Measurements from ENCODE around the gene TSPAN18.

TSPAN18 gene

DNA sequence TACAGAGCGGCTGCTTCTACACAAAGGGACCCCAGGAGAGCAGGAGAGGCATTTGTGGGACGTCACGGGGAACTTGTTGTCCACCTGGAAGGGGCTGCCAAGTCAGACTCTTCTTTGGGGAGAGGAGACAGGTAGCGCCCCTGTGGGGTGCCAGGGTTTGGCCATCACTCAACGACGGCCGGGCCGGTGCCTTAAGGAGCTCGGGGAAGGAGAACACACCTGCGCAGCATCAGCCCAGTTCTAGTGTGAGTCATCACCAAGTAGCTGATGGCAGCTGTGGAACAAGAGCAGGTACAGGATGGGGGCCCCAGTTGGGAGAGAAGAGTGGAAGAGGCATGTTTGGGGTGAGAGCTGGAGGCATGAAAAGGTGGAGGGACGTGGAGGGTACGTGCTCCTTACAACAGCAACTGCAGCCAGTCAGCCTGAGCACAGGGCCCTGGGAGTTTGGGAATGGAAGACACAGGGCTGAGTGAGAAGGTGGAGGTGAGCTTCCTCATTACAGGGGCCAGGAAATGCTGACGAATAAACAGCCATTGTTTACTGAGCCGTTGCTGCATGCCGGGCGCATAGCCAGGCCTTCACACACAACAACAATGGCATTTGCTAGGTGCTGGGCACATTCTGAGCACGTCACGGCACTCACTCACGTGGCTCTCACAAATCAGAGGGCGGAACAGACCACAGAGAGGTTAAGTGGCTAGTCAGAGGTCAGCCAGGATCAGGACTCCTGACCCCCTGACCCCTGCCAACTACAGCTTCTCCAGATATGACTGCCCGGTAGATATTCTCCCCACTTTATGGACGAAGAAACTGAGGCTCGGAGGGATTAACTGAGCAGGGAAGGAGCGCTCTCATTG lies 253.0 kb downstream of the TSPAN18 start:
- DNase-seq (ENCODE audit: low spot score) = no peak

DNA sequence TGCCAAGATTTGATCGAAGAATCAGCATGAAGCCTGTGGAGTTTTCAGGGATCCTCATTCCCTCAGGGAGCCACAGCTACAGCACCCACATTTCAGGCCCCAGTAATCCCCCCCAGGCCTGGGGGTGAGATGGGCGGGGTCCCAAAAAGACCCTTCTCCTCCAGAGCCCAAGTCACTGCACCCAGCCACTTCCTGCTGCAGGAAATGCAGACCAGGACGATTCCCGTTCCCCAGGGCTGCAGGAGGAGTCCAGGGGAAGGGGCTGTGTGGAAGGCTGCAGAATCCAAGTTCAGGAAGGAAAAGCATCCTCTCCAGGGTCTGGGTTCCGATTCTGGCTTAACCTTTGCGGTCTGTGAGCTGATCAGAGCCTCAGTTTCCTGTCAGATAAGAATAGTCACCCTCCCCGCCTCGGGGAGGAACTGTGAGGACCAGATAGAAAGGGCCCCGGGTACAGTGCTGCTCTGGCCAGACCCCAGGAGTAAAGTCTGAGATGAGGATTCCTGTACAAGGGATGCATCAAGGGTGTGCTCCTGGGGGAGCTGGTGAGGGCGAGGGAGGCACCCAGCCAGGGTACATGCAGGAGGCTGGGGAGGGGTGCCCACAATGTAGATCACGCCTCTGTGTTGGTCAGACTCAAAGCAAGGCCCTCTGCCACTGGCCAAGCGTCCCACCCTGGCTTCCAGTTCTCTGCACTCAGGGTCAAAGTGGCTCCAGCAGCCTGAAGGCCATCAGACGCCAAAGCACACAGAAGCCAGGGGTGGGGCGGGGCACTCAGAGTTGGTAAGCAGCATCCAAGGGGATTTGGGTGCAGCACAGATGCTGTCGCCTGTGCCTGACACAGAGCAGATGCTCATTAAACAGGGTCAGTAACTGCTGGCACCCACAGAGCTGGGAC lies 254.0 kb downstream of the TSPAN18 start:
- DNase-seq (ENCODE audit: low spot score) = no peak
